HG03280 (cell line): ENCODE data around the gene BEND2.
"Not testable (repeated sequence)": the region's sequence is repeated elsewhere in the genome, so short reads cannot be mapped to it uniquely, and the experiment has no call there.

Source experiments
- ATAC-seq: cut with Tn5 transposase; IDR thresholded peaks from one replicate; pipeline ENCODE4 v1.9.1; 2021; ENCODE audit warnings: mild to moderate bottlenecking, moderate library complexity; ENCODE audit not compliant: unreplicated experiment

Gene BEND2

GRCh38 chrX:18220786-18221185 lies at the start of gene BEND2:
Gene BEND2 (minus strand): TSS chrX:18220886. CDS start chrX:18220750, 136 bp downstream.
- no peak for ATAC-seq

GRCh38 chrX:18255059-18255458 lies 34.4 kb upstream of the BEND2 start:
- no peak for ATAC-seq

- ATAC-seq = no peak
Measured at GRCh38 chrX:18252644-18253359, 32.1 kb upstream of the BEND2 start.

- ATAC-seq = not testable (repeated sequence)
Measured at GRCh38 chrX:18229646-18230045, 9.0 kb upstream of the BEND2 start.

DNA sequence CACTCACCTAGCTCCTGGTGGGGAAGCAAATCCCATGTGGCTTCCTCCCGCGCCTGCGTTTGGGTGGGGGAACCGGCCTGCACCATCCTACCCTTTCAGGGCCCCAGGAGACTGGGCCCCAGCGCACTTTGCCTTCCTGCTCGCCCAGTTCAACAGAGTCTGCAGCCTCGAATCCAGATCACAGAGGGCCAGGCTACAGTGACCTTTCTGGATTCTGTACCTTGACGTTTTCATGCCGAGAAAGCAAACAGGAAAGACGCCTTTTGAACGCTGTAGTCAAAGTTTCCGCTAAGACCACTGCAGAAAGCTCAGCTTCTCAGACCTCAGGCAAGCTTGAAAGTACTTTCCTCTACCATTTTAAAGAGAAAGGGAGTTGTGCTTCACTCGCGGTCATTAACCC lies 7.4 kb upstream of the BEND2 start:
- no peak for ATAC-seq

- no peak for ATAC-seq
Measured at GRCh38 chrX:18227458-18227857, 6.8 kb upstream of the BEND2 start.

DNA sequence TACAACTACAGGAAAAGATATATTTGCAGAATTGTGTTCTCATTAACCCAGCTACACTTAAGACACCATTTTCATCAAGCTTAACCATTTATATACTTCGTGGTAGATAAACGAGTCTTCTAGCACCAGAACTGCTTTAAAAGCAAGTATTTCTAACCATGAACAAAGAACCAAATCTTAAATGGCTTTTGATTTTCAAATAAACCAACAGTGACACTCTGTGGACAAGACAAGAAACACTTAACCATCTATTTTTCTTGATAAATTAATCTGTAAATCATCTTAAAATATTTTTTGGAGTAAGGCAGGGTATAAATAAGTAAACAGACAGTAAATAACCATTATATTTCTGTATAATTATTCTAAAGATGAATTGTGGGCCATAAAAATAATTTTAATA lies 10.2 kb downstream of the BEND2 start:
- ATAC-seq = no peak

DNA sequence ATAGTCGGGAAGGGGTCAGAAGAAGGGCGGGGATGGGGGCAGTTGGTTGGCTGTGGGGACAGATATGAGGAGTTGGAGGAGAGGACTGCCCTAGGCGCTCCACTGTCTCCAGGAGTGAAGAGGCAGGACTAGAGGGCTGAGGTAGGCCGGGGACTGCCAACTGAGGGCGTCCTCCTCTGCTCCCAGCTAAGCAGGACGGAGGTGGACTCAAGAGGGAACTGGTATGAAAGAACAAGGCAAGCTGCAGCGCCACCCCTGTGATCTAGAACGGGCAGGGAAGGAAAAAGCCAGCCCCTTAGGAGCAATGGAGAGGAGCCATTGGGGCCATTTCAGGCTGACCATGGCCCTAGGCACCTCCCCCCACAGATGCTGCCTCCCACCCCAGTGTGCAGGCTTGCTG lies 14.0 kb downstream of the BEND2 start:
- ATAC-seq = no peak

GRCh38 chrX:18203631-18204030 lies 17.1 kb downstream of the BEND2 start:
- no peak for ATAC-seq

DNA sequence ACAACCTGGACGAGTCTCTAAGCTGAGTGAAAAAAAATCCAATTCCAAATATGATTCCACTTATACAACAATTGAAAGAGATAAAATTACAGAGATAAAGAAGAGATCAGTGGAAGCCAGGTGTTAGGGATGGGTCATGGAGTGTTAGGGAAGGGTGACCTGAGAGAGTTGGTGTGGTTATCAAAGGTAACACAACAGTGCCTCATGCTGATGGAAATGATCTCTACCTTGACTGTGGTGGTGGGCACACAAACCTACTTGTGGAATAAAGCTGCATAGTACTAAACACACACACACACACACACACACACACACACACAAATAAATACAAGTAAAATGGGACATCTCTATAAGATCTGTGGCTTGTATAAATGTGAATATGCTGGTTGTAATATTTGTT lies 26.0 kb downstream of the BEND2 start:
- no peak for ATAC-seq

GRCh38 chrX:18179446-18179845 lies 41.2 kb downstream of the BEND2 start:
- ATAC-seq = no peak

DNA sequence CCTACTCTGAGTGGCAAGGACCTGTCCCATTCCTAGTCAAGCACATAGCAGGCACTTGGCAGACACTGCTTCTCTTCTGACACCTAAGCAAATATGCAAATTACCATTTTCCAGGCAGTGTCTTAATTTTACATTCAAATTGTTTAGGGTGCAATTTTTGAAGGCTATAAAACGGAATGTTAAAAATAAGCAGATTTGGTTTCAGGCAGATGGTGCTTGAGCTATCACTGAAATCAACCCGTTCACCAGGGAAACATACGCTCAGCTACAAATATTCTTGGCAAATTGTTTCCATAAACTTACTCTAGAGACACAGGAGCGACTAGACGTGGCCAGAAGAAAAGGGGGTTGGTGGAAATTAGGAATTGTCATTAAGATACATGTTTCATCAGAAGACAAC lies 45.7 kb downstream of the BEND2 start:
- no peak for ATAC-seq

- ATAC-seq = no peak
Measured at GRCh38 chrX:18174209-18174608, 46.5 kb downstream of the BEND2 start.

GRCh38 chrX:18173494-18174180 lies 47.0 kb downstream of the BEND2 start:
- no peak for ATAC-seq

DNA sequence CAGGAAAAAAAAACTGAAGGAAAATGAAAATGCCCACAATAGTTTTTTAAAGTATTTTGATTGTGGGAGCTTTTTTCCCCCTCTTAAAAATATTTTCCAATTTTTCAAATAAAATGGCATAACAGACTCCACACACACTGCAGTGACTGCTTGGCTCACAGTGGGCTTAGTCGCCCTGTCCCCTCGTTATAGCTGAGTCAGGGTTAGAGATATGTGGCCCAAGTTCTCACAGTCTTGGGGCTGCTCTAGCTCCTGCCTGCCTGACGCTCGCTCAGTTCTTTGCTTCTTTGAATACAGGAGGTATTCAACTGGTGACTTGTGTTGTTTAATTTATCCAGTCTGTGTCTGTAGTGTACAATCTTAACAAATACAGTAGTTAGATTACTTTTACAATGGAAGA lies 47.7 kb downstream of the BEND2 start:
- no peak for ATAC-seq

- ATAC-seq = no peak
Measured at GRCh38 chrX:18170910-18171309, 49.8 kb downstream of the BEND2 start.

- ATAC-seq = no peak
Measured at GRCh38 chrX:18166068-18166467, 54.6 kb downstream of the BEND2 start.

GRCh38 chrX:18160369-18160768 lies 60.3 kb downstream of the BEND2 start:
- no peak for ATAC-seq

DNA sequence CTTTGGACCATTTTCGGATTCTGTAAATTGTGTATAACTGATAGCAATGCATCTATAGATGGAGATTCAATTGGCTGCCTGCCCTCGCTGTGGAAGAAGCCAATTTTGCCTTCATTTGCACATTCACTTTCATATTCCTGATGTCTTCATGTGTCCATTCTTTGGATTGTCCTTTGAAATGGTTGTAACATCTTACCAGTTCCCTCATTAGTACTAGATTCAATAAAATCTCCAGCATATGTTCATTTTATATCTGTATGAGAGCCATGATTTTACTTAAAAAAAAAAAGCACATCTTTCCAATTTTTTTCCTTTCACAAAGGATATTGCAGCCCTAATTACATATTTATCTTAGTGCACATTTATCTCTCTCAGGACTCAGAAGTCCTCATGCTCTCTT lies 61.7 kb downstream of the BEND2 start:
- no peak for ATAC-seq

DNA sequence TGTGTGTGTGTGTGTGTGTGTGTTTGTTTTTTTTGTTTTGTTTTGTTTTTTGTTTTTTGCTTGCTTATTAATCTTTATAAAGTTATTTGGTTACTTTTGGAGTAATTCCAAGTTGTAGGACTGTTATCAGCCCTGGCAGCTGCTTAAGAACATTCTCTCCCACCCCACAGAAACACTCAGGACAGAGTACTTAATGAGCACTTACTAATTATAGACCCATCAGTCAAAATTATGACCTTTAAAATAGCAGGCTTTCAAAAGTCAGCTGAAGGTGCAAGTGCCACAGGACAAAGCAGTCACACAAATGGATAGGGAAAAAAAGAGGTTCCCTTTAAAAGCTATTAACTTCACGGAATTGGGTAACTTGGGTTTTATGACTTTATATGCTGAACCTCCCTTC lies 69.0 kb downstream of the BEND2 start:
- no peak for ATAC-seq

DNA sequence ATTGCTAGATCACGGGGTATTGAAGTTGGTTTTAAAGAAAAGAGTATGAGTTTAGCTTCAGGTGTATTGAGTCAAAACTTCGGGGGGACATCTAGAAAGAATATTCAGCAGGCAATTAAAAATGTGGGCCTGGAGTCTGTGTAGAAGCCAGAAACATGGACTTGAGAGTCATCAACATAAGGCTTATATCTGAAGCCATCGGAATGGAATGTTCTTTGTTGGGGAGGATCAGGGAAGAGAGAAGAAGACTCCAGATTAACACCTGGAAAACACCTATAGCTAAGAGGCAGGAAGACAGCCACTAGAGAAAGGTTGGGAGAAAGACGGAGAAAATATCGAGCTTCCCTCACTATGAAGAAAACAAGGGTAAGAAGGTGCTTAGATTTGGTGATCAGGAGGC lies 69.5 kb downstream of the BEND2 start:
- ATAC-seq = no peak

DNA sequence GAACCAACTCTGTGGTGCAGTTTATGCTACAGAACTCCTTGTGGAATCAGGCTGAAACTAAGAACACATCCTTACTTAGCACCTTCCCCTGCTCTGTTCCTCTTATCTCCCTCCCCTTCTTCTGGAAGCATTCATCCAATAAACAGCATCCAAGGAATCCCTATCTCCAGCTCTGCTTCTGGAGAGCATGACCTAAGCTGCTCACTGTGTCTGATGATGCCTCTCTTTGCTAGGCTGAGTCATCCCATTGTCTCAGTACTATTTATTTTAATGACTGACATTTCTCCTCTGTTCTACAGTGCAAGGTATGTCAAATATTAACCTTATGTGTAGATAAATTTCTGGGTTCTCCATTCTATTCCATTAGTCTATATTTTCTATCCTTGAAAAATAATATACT lies 71.2 kb downstream of the BEND2 start:
- ATAC-seq = no peak

GRCh38 chrX:18146954-18147353 lies 73.7 kb downstream of the BEND2 start:
- no peak for ATAC-seq
